SK-N-SH treated with all-trans-retinoic acid at 6 μM for 48 hours (cell line): ENCODE data around the gene USH2A.

ENCODE experiments used
- ARNTL ChIP-seq: fragments of 450-650 bp; formaldehyde crosslinking; IDR thresholded peaks from 2 replicates; pipeline ENCODE4 v1.5.0; 2020; ENCODE audit warnings: low read depth, mild to moderate bottlenecking, moderate library complexity, borderline replicate concordance
- PATZ1 ChIP-seq: fragments of 250-450 bp; sonication (Bioruptor Pico); IDR thresholded peaks from 2 replicates; pipeline ENCODE4 v1.8.0; 2020; ENCODE audit warnings: mild to moderate bottlenecking, moderate library complexity, borderline replicate concordance
- RARB ChIP-seq: fragments of 250-450 bp; sonication (Bioruptor Pico); IDR thresholded peaks from 2 replicates; pipeline ENCODE4 v1.8.0; 2021; ENCODE audit warnings: mild to moderate bottlenecking, moderate library complexity
- SNAI2 ChIP-seq: fragments of 250-450 bp; sonication (Bioruptor Pico); IDR thresholded peaks from 2 replicates; pipeline ENCODE4 v1.5.0; 2020; ENCODE audit warnings: mild to moderate bottlenecking, moderate library complexity
- TCF4 ChIP-seq: fragments of 250-450 bp; sonication (Bioruptor Pico); IDR thresholded peaks from 2 replicates; pipeline ENCODE4 v1.8.0; 2021; ENCODE audit warnings: mild to moderate bottlenecking, moderate library complexity, borderline replicate concordance
- ZC3H10 ChIP-seq: fragments of 250-450 bp; sonication (Bioruptor Pico); IDR thresholded peaks from 2 replicates; pipeline ENCODE4 v1.5.1; 2021; ENCODE audit warnings: mild to moderate bottlenecking, moderate library complexity
- ZFP30 ChIP-seq: fragments of 450-650 bp; formaldehyde crosslinking; IDR thresholded peaks from 2 replicates; pipeline ENCODE4 v1.5.0; 2022; ENCODE audit warnings: mild to moderate bottlenecking, moderate library complexity
- ZNF565 ChIP-seq: fragments of 450-650 bp; formaldehyde crosslinking; conservative IDR thresholded peaks from 2 replicates; pipeline ENCODE4 v1.5.0; 2020; ENCODE audit warnings: low read depth, mild to moderate bottlenecking, moderate library complexity

GRCh38 chr1:216450227-216450626 is 27.0 kb upstream of the USH2A start:
- no peak for TF ChIP-seq SNAI2
- no peak for TF ChIP-seq ZFP30
- TF ChIP-seq TCF4: no peak
- no peak for TF ChIP-seq ZC3H10 (CRISPR knock-in tag)
- TF ChIP-seq ZNF565 (CRISPR knock-in tag): no peak
- no peak for TF ChIP-seq RARB (CRISPR knock-in tag)
- no peak for TF ChIP-seq PATZ1 (CRISPR knock-in tag)
- no peak for TF ChIP-seq ARNTL (CRISPR knock-in tag)
